ENCODE results near the gene MRGPRE. TPM values are rescaled to one million over a fixed set of nuclear protein-coding genes. Genes with fewer than 3 reads are reported as not detected.

MRGPRE gene
- total RNA-seq, 4 donors from 2014 or later: not detected

- no peak for TF ChIP-seq POLR2A (IDR thresholded peaks at IDR 0.05)
- TF ChIP-seq CTCF (IDR thresholded peaks at IDR 0.05): no peak
- intact Hi-C loops (cut with DNase I; ENCODE audit: low total_unique reads): no loop called here
- H3K4me3 ChIP-seq (ENCODE audit: low read depth, poor library complexity, severe bottlenecking): no peak overlapping the region
- no peak for DNase-seq (ENCODE audit: low spot score in 2 of 2)
These were observed 12.9 kb upstream of the MRGPRE start for GRCh38 chr11:3245071-3245470.

- no peak for DNase-seq (ENCODE audit: low spot score in 2 of 2)
- H3K4me3 ChIP-seq (ENCODE audit: low read depth, poor library complexity, severe bottlenecking): no peak overlapping the region
- 89 to 98% methylated on average over 1 of the region's 1 CpG for WGBS, 2 donors
- intact Hi-C loops (cut with DNase I; ENCODE audit: low total_unique reads): no loop called here
- TF ChIP-seq CTCF (IDR thresholded peaks at IDR 0.05): no peak
- TF ChIP-seq POLR2A (IDR thresholded peaks at IDR 0.05): no peak
These were observed 11.7 kb upstream of the MRGPRE start for GRCh38 chr11:3243880-3244279.

- WGBS, 2 donors: 90 to 98% methylated on average over 2 of the region's 2 CpGs
- intact Hi-C loops (cut with DNase I; ENCODE audit: low total_unique reads): no loop called here
- no peak for DNase-seq (ENCODE audit: low spot score in 2 of 2)
- TF ChIP-seq POLR2A (IDR thresholded peaks at IDR 0.05): no peak
- no peak for TF ChIP-seq CTCF (IDR thresholded peaks at IDR 0.05)
- H3K4me3 ChIP-seq (ENCODE audit: low read depth, poor library complexity, severe bottlenecking): no peak overlapping the region
These were observed 4.9 kb upstream of the MRGPRE start for GRCh38 chr11:3237119-3237518.

GRCh38 chr11:3234846-3235245 is 2.6 kb upstream of the MRGPRE start:
- 68 to 77% methylated on average over 7 of the region's 7 CpGs for WGBS, 2 donors
- intact Hi-C loops (cut with DNase I; ENCODE audit: low total_unique reads): no loop called here
- H3K4me3 ChIP-seq (ENCODE audit: low read depth, poor library complexity, severe bottlenecking): no peak overlapping the region
- TF ChIP-seq POLR2A (IDR thresholded peaks at IDR 0.05) (no peak), CTCF (IDR thresholded peaks at IDR 0.05) (no peak)
- no peak for DNase-seq (ENCODE audit: low spot score in 2 of 2)

GRCh38 chr11:3232956-3233355 is 739 bp upstream of the MRGPRE start:
- no peak for DNase-seq (ENCODE audit: low spot score in 2 of 2)
- 89 to 91% methylated on average over 21 of the region's 21 CpGs for WGBS, 2 donors
- intact Hi-C loops (cut with DNase I; ENCODE audit: low total_unique reads): no loop called here
- H3K4me3 ChIP-seq (ENCODE audit: low read depth, poor library complexity, severe bottlenecking): no peak overlapping the region
- no peak for TF ChIP-seq POLR2A (IDR thresholded peaks at IDR 0.05)
- TF ChIP-seq CTCF (IDR thresholded peaks at IDR 0.05): no peak

- H3K4me3 ChIP-seq (ENCODE audit: low read depth, poor library complexity, severe bottlenecking): no peak overlapping the region
- intact Hi-C loops (cut with DNase I; ENCODE audit: low total_unique reads): no loop called here
- WGBS, 2 donors: 35% methylated on average over 5 to 6 of the region's 6 CpGs
These were observed 717 bp downstream of the MRGPRE start for GRCh38 chr11:3231550-3231850.

More at GRCh38 chr11:3231550-3231850, 717 bp downstream of the MRGPRE start:
- DNase-seq (ENCODE audit: low spot score in 2 of 2): no peak
- TF ChIP-seq CTCF (IDR thresholded peaks at IDR 0.05) (no peak), POLR2A (IDR thresholded peaks at IDR 0.05) (no peak)

Data from lower leg skin (tissue), 4 donors.